ENCODE measurements around the gene ATF3. TPM values are rescaled to one million over a fixed set of nuclear protein-coding genes. Genes with fewer than 3 reads are reported as not detected.

ATF3 gene
- total RNA-seq, 1 donor from 2014 or later, result 28.9 TPM

GRCh38 chr1:212621949-212622305 is 13.4 kb downstream of the ATF3 start:
- Histone ChIP-seq H3K36me3 (peaks cover 40% of the 10 kb centered on the region), H3K4me3 (no peak overlapping the region), H3K9me3 (no peaks in the 10 kb centered on the region), H3K4me1 (no peaks in the 10 kb centered on the region), H3K27ac (no peak overlapping the region), H3K27me3 (no peaks in the 10 kb centered on the region)
- intact Hi-C loops (cut with DNase I), result no loop called here
- DNase-seq (no peak), ATAC-seq (peak; percentile 14)
- TF ChIP-seq CTCF (IDR thresholded peaks at IDR 0.05), result no peak

- DNase-seq (no peak), ATAC-seq (no peak)
- Histone ChIP-seq H3K27me3 (no peaks in the 10 kb centered on the region), H3K4me3 (no peak overlapping the region), H3K9me3 (no peaks in the 10 kb centered on the region), H3K27ac (no peak overlapping the region), H3K4me1 (no peaks in the 10 kb centered on the region), H3K36me3 (peaks cover 36% of the 10 kb centered on the region)
- intact Hi-C loops (cut with DNase I), result no loop called here
- no peak for TF ChIP-seq CTCF (IDR thresholded peaks at IDR 0.05)
These were observed 13.9 kb downstream of the ATF3 start for GRCh38 chr1:212622467-212622866.

GRCh38 chr1:212622906-212623305 is 14.3 kb downstream of the ATF3 start:
- TF ChIP-seq CTCF (IDR thresholded peaks at IDR 0.05), result no peak
- Histone ChIP-seq H3K27ac (no peak overlapping the region), H3K4me1 (no peaks in the 10 kb centered on the region), H3K27me3 (no peaks in the 10 kb centered on the region), H3K36me3 (peaks cover 31% of the 10 kb centered on the region), H3K4me3 (no peak overlapping the region), H3K9me3 (no peaks in the 10 kb centered on the region)
- ATAC-seq, result no peak
- DNase-seq, result no peak
- intact Hi-C loops (cut with DNase I), result no loop called here

- Histone ChIP-seq H3K4me1 (no peaks in the 10 kb centered on the region), H3K27me3 (no peaks in the 10 kb centered on the region), H3K36me3 (peaks cover 24% of the 10 kb centered on the region), H3K4me3 (no peak overlapping the region), H3K9me3 (no peaks in the 10 kb centered on the region), H3K27ac (no peak overlapping the region)
- DNase-seq (no peak), ATAC-seq (no peak)
- intact Hi-C loops (cut with DNase I), result no loop called here
- TF ChIP-seq CTCF (IDR thresholded peaks at IDR 0.05), result no peak
These were observed 15.0 kb downstream of the ATF3 start for GRCh38 chr1:212623603-212624002.

GRCh38 chr1:212624976-212625501 is 16.5 kb downstream of the ATF3 start:
- ATAC-seq (no peak), DNase-seq (no peak)
- H3K4me3 ChIP-seq, result no peak overlapping the region
- H3K27ac ChIP-seq, result no peak overlapping the region
- H3K9me3 ChIP-seq, result no peaks in the 10 kb centered on the region
- intact Hi-C loops (cut with DNase I), result no loop called here
- peaks cover 13% of the 10 kb centered on the region for H3K36me3 ChIP-seq
- no peak for TF ChIP-seq CTCF (IDR thresholded peaks at IDR 0.05)
- H3K27me3 ChIP-seq, result no peaks in the 10 kb centered on the region
- peaks cover 5% of the 10 kb centered on the region for H3K4me1 ChIP-seq
